Bronchial epithelial cell (primary cell): ENCODE results near the gene OR6S1. TPM values are rescaled to one million over a fixed set of nuclear protein-coding genes. Genes with fewer than 3 reads are reported as not detected.

Source experiments
- DNase-seq: peaks from one replicate; pipeline ENCODE4 v3.0.0-alpha.2; 2010; ENCODE audit warnings: low read depth
- FAIRE-seq: peaks from 2 replicates; lab custom pipeline; 2011; peaks lifted over from hg19 to GRCh38; lab: Jason Lieb, UNC
- H3K27me3 ChIP-seq: 2 replicates; pipeline ENCODE4 v1.5.1; 2011; ENCODE audit warnings: low read length; ENCODE audit not compliant: control insufficient read depth, insufficient read depth
- H3K36me3 ChIP-seq: 2 replicates; pipeline ENCODE4 v1.5.1; 2011; ENCODE audit warnings: low read length; ENCODE audit not compliant: control insufficient read depth, insufficient read depth
- H3K4me3 ChIP-seq: 2 replicates; pipeline ENCODE4 v1.5.1; 2011; ENCODE audit warnings: mild to moderate bottlenecking, low read depth, low read length, control low read depth
- total RNA-seq: library from RNA; depleted of rRNA; stranded (reverse); fragments of >200 nt; gene quantifications from 2 replicates; pipeline ENCODE4 v1.2.1, GENCODE V29; 2014
- TF ChIP-seq, protein P1 (sequence below): IDR thresholded peaks from 2 replicates; pipeline ENCODE4 v1.5.1; 2011; ENCODE audit warnings: mild to moderate bottlenecking, moderate library complexity, low read length, control low read depth, inconsistent platforms; ENCODE audit not compliant: insufficient read depth, severe bottlenecking

Gene OR6S1
- total RNA-seq, 1 donor from 2014 or later, result not detected

DNA sequence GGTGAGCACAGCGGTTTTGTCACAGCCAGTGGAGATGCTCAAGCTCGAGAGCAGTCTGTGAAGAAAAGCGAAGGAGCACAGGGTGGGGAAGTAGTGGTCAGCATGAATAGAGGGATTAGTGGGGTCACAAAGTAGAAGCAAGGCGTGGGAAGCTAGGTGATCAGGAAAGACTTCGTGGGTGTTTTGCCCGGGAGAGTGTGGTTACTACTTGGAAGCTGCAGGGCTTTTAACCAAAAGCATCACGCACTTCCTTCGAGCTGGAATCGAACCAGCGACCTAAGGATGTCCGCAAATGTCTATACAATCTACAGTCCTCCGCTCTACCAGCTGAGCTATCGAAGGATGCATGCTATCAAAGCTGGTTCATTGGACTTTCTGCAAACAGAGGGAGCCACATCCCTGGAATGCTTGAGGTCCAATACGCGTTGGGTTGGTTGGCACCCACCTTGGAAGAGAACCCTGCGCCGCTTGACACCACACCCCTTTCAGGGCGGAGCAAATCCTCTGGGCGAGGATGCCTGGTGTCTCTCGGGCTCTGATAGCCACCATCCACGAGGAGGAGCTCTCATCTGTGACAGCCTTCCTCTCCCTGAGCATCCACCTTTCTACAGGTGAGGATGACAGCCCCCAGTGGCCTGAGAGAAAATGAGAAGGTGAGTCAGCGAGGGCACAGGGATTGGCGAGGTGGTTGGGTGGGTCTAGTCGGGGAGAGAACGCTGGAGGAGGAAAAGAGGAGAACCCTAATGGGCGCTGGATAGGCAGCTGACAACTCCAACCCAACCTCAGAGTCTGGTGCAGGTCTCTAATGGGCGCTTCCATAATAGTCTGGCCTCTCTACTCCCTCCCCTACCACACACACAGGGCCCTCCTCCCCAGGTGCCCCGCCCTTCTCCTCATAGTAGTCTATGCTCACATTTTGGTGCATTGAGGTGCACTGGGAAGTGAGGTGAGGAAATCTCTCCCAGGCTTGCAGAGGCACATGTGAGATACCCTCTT is 16.0 kb upstream of the OR6S1 start:
- TF ChIP-seq, protein P1, sequence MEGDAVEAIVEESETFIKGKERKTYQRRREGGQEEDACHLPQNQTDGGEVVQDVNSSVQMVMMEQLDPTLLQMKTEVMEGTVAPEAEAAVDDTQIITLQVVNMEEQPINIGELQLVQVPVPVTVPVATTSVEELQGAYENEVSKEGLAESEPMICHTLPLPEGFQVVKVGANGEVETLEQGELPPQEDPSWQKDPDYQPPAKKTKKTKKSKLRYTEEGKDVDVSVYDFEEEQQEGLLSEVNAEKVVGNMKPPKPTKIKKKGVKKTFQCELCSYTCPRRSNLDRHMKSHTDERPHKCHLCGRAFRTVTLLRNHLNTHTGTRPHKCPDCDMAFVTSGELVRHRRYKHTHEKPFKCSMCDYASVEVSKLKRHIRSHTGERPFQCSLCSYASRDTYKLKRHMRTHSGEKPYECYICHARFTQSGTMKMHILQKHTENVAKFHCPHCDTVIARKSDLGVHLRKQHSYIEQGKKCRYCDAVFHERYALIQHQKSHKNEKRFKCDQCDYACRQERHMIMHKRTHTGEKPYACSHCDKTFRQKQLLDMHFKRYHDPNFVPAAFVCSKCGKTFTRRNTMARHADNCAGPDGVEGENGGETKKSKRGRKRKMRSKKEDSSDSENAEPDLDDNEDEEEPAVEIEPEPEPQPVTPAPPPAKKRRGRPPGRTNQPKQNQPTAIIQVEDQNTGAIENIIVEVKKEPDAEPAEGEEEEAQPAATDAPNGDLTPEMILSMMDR, result peak; percentile 55
- FAIRE-seq (no peak), DNase-seq (peak; percentile 76)
- no peak overlapping the region for H3K4me3 ChIP-seq
- no peaks in the 10 kb centered on the region for H3K36me3 ChIP-seq
- peaks cover 8% of the 10 kb centered on the region for H3K27me3 ChIP-seq

DNA sequence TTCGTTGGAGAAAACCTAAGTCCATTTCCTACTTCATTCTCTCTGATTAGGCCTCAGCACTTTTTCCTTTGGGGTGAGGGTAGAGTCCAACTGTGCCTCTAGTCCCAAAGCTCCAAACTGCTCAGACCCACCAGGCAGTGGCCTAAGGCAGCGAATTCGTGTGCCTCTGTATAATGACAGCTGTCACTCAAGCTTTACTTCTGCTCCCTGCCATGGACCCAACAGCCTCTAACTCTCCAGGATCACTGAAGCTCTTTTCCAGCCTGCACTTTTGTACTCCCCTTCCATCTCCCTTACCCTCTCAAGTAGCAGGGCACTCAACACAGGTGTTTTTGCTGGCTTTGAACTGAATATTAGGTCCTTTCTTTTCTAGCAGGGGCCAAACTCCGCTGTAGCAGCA is 14.8 kb upstream of the OR6S1 start:
- TF ChIP-seq, protein P1, result no peak
- no peak for FAIRE-seq

DNA sequence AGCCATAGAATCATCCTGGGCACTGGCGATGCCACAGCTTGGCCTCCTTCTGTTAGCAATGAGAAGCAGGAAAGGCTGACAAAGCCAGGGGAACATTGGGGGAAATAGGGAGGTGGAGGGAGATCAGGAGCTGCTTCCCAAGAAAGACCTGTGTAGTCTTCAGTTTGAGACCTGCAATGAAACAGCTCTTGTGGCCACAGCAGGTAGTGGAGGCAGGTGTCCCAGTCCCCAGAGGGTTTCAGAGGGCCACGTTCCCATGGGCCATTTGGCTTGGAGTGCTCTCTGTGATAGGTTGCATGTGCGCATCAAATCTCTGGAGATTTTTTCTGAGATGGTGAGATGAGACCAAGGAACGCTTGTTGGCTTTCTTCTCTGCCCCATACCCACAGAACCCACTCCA is 14.4 kb upstream of the OR6S1 start:
- Histone ChIP-seq H3K27me3 (peaks cover 8% of the 10 kb centered on the region), H3K4me3 (no peak overlapping the region), H3K36me3 (no peaks in the 10 kb centered on the region)
- DNase-seq, result no peak
- TF ChIP-seq, protein P1, result no peak
- FAIRE-seq, result no peak

More for the DNA sequence above, 14.8 kb upstream of the OR6S1 start:
- no peak for DNase-seq
- Histone ChIP-seq H3K27me3 (peaks cover 8% of the 10 kb centered on the region), H3K36me3 (no peaks in the 10 kb centered on the region), H3K4me3 (no peak overlapping the region)

DNA sequence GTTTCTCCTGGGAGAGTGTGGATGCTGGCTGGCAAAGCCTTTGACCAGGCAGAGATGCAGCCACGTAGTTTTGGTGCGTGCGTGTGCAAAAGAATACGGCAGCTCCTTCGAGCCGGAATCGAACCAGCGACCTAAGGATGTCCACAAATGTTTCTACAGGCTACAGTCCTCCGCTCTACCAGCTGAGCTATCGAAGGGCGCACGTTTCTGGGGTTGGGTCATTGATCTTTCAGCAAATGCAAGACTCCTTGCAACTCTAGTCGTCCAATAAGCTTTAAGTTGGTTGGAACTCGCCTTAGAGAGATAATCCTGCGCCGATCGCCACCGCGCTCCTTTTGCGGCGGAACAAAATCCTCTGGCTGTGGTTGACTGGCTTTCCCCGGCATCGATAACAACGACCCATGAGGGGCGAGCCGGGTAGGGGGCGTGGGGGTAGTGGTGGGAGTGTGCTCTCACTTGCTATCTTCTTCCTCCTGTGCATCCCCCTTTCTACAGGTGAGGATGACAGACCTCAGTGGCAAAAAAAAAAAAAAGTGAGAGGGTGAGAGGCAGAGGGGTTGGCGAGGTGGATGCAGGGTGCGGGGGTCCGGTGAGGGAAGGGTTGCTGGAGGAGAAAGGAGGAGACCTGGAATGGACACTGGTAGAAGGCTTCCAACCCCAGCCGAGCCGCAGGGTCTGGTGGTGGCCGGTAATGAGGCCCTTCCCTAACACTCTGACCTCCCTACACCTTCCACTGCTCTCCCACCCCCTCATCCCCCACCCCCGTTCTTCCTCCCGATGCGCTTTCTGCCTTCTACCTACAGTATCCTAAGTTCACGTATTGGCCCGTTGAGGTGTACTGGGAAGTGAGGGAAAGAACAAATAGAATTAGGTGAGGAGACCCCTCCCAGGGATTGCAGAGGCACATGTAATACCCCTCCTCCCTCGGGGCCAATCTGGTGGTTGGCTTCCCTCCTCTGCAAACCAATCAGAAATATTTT is 11.8 kb upstream of the OR6S1 start:
- Histone ChIP-seq H3K36me3 (no peaks in the 10 kb centered on the region), H3K4me3 (peak overlapping the region; percentile 3), H3K27me3 (peaks cover 8% of the 10 kb centered on the region)
- TF ChIP-seq, protein P1, result no peak
- FAIRE-seq (no peak), DNase-seq (peak; percentile 78)

DNA sequence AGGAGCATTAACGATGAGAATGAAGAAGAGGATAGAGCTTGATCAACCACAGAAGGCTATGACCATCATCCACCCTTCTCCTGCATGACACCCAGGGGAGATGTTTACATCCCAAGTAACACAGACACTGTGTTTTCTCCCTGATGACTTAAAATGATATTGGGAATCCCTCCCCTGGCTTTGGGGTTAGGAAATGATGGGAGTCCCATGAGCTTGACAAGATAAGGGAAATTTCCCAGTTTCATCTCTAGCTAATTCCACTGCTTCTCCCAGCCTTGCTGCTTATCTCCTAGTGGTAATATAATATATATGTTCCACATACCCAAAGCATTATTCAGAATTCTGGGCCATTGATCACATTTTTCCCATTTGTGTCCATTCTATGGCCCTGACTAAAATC is 4.0 kb upstream of the OR6S1 start:
- TF ChIP-seq, protein P1, result no peak
- peaks cover 2% of the 10 kb centered on the region for H3K27me3 ChIP-seq
- no peak for FAIRE-seq

More for the DNA sequence above, 4.0 kb upstream of the OR6S1 start:
- Histone ChIP-seq H3K4me3 (no peak overlapping the region), H3K36me3 (no peaks in the 10 kb centered on the region)
- no peak for DNase-seq
